Hepatocyte (in vitro differentiated cells): ENCODE measurements around the gene CXCL16. TPM values are rescaled to one million over a fixed set of nuclear protein-coding genes. Genes with fewer than 3 reads are reported as not detected.

Experiments used
- DNase-seq: peaks from one replicate; pipeline ENCODE4 v3.0.0-alpha.2; 2016; ENCODE audit warnings: low spot score
- H2AFZ ChIP-seq: fragments of 200-600 bp; sonication (generic); 2 replicates; pipeline ENCODE4 v1.6.0; 2016; ENCODE audit warnings: antibody characterized with exemption, mild to moderate bottlenecking
- H3K27ac ChIP-seq: fragments of 200-600 bp; sonication (generic); 2 replicates; pipeline ENCODE4 v1.5.1; 2016; ENCODE audit warnings: mild to moderate bottlenecking
- H3K27me3 ChIP-seq: fragments of 200-600 bp; sonication (generic); 2 replicates; pipeline ENCODE4 v1.6.1; 2016
- H3K36me3 ChIP-seq: fragments of 200-600 bp; sonication (generic); replicated peaks from 2 replicates; pipeline ENCODE4 v1.5.1; 2016; ENCODE audit warnings: low read depth; ENCODE audit not compliant: insufficient read depth
- H3K4me1 ChIP-seq: fragments of 200-600 bp; sonication (generic); 2 replicates; pipeline ENCODE4 v1.5.1; 2016; ENCODE audit warnings: mild to moderate bottlenecking, moderate library complexity; ENCODE audit not compliant: insufficient read depth
- H3K4me2 ChIP-seq: fragments of 200-600 bp; sonication (generic); 2 replicates; pipeline ENCODE4 v1.6.0; 2016
- H3K4me3 ChIP-seq: fragments of 200-600 bp; sonication (generic); 2 replicates; pipeline ENCODE4 v1.5.1; 2016; ENCODE audit warnings: mild to moderate bottlenecking
- H3K79me2 ChIP-seq: fragments of 200-600 bp; sonication (generic); 2 replicates; pipeline ENCODE4 v1.6.0; 2017; ENCODE audit warnings: mild to moderate bottlenecking
- H3K9me2 ChIP-seq: fragments of 200-600 bp; sonication (generic); replicated peaks from 2 replicates; pipeline ENCODE4 v1.6.0; 2017; ENCODE audit warnings: mild to moderate bottlenecking; ENCODE audit not compliant: insufficient read depth
- H3K9me3 ChIP-seq: fragments of 200-600 bp; sonication (generic); 2 replicates; pipeline ENCODE4 v1.5.1; 2016; ENCODE audit warnings: low read depth, mild to moderate bottlenecking
- H4K20me1 ChIP-seq: fragments of 200-600 bp; sonication (generic); 2 replicates; pipeline ENCODE4 v1.6.0; 2016; ENCODE audit warnings: mild to moderate bottlenecking; ENCODE audit not compliant: insufficient read depth, poor library complexity, severe bottlenecking
- CTCF ChIP-seq: fragments of 200-600 bp; sonication (generic); IDR thresholded peaks from 2 replicates; pipeline ENCODE4 v1.5.1; 2016; ENCODE audit warnings: antibody characterized with exemption, mild to moderate bottlenecking; ENCODE audit not compliant: poor library complexity
- EZH2 ChIP-seq: fragments of 200-600 bp; sonication (generic); IDR thresholded peaks from 2 replicates; pipeline ENCODE4 v1.6.1; 2016; ENCODE audit warnings: antibody characterized with exemption, mild to moderate bottlenecking, borderline replicate concordance
- EZH2phosphoT487 ChIP-seq: fragments of 200-600 bp; sonication (generic); IDR thresholded peaks from one replicate; pipeline ENCODE4 v1.6.1; 2018; ENCODE audit warnings: antibody characterized with exemption, mild to moderate bottlenecking, low read depth, moderate library complexity; ENCODE audit not compliant: unreplicated experiment, severe bottlenecking
- WGBS: methylation state at CpG from one replicate; pipeline ENCODE4 v1.1.6; 2016; ENCODE audit warnings: low lambda C conversion rate; ENCODE audit errors: missing lambda C conversion rate; 5-methylcytosine and 5-hydroxymethylcytosine counted together
- polyA plus RNA-seq: library from polyadenylated mRNA; unstranded; fragments of >200 nt; fragmentation: Nextera tagmentation; extraction: Ambion mirVana; gene quantifications from 2 replicates; pipeline ENCODE4 v1.2.1, GENCODE V29; 2016
- total RNA-seq: library from RNA; depleted of rRNA; stranded (reverse); fragments of >200 nt; gene quantifications from 2 replicates; pipeline ENCODE4 v1.2.3, GENCODE V29; 2014

The CXCL16 gene
- total and polyA plus RNA-seq, 2 experiments from 2014 or later = 39.9 to 82.5 TPM

GRCh38 chr17:4772235-4772613 lies 32.5 kb upstream of the CXCL16 start:
- WGBS = 75% methylated on average over 10 of the region's 10 CpGs
- peak overlapping the region; percentile 62 for H3K4me2 ChIP-seq
- H3K79me2 ChIP-seq = no peaks in the 10 kb centered on the region
- no peaks in the 10 kb centered on the region for H3K9me3 ChIP-seq
- DNase-seq = no peak
- no peak for TF ChIP-seq EZH2
- TF ChIP-seq CTCF = no peak
- TF ChIP-seq EZH2phosphoT487 = no peak
- peak overlapping the region; percentile 78 for H3K27ac ChIP-seq
- H4K20me1 ChIP-seq = no peaks in the 10 kb centered on the region
- H3K4me1 ChIP-seq = peaks cover 9% of the 10 kb centered on the region
- no peak overlapping the region for H2AFZ ChIP-seq
- no peaks in the 10 kb centered on the region for H3K27me3 ChIP-seq
- no peaks in the 10 kb centered on the region for H3K9me2 ChIP-seq
- no peak overlapping the region for H3K4me3 ChIP-seq
- no peaks in the 10 kb centered on the region for H3K36me3 ChIP-seq

- WGBS = 68% methylated on average over 13 of the region's 13 CpGs
- H2AFZ ChIP-seq = no peak within 1 kb of the TSS
- no peak within 1 kb of the TSS for H3K4me3 ChIP-seq
- H4K20me1 ChIP-seq = no peaks in the 10 kb centered on the region
- H3K9me3 ChIP-seq = no peaks in the 10 kb centered on the region
- peak within 1 kb of the TSS; percentile 78 for H3K27ac ChIP-seq
- DNase-seq = peak; percentile 81
- peak within 1 kb of the TSS; percentile 62 for H3K4me2 ChIP-seq
- H3K27me3 ChIP-seq = no peaks in the 10 kb centered on the region
- TF ChIP-seq EZH2phosphoT487 = no peak
- TF ChIP-seq EZH2 = no peak
- no peak for TF ChIP-seq CTCF
- peaks cover 9% of the 10 kb centered on the region for H3K4me1 ChIP-seq
- H3K9me2 ChIP-seq = no peaks in the 10 kb centered on the region
- H3K79me2 ChIP-seq = no peaks in the 10 kb centered on the region
- H3K36me3 ChIP-seq = no peaks in the 10 kb centered on the region
Measured at GRCh38 chr17:4771519-4772234, 31.9 kb upstream of the CXCL16 start, which contains the start of gene TM4SF5. TM4SF5 (plus strand) TSS chr17:4771886; CDS start chr17:4771923, 37 bp downstream.

- no peak for DNase-seq
- 89% methylated on average over 2 of the region's 2 CpGs for WGBS
- Histone ChIP-seq H3K27me3 (no peaks in the 10 kb centered on the region), H3K9me2 (no peaks in the 10 kb centered on the region), H3K4me3 (no peak overlapping the region), H3K4me1 (peaks cover 9% of the 10 kb centered on the region), H3K36me3 (no peaks in the 10 kb centered on the region), H2AFZ (no peak overlapping the region), H3K4me2 (no peak overlapping the region), H3K9me3 (no peaks in the 10 kb centered on the region), H3K79me2 (no peaks in the 10 kb centered on the region), H3K27ac (peak overlapping the region; percentile 66), H4K20me1 (no peaks in the 10 kb centered on the region)
- TF ChIP-seq EZH2 (no peak), CTCF (no peak), EZH2phosphoT487 (no peak)
Measured at GRCh38 chr17:4769628-4770027, 29.9 kb upstream of the CXCL16 start.
